Activated CD4-positive, alpha-beta T cell treated with anti-CD3 and anti-CD28 coated beads, Interleukin-2, amount 50 U/mL, for 4 hours (primary cell): ENCODE data around the gene THRB.

Experiments
- DNase-seq, 2 experiments: peaks; one replicate each; pipeline ENCODE4 v3.0.0-alpha.2; 2020

THRB gene

DNA sequence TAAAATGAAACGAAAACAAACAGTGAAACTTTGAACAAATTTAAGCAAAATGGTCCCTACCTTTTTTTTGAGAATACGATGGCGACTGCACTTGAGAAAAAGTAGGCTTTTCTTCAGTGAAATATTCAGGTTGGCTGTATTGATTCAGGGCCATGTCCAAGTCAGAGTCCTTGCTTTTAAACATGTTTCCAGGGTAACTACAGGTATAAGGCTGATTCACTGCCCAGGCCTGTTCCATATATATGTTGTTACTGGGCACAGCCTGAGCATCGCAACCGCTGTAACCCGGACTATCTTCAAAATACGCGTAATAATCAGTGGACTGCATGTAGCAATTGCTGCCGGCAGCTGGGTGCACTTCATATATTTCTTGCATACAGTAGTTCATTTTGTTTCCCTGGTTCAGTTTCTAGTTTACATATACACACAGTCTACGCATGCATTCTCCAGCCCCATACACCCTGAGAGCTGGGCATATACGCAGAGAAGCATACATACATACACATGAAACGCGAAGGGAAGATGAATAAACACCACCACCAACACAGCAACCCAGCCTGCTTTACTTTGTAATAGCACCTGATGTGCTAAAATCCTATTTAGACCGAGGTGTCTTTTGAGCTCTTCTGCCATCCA lies 329.6 kb downstream of the THRB start:
- no peak for DNase-seq

DNA sequence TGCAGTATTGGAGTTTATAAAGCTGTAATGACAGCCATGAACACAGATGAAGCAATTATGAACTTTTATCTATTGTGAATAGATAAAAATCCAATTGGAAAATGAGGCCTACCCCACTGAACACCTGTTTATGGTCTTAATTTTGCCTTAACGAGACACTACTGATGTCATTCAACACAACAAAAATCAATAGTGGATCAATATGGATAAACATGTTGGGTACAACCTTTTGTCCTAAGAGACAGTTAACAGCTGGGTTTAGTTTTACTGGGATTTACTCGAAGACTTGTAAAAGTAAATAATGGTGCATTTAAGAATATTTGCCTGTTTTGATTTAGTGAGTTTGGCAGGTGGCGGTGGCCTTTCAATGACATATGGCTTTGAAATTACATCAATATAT lies 331.7 kb downstream of the THRB start:
- DNase-seq: no peak

DNA sequence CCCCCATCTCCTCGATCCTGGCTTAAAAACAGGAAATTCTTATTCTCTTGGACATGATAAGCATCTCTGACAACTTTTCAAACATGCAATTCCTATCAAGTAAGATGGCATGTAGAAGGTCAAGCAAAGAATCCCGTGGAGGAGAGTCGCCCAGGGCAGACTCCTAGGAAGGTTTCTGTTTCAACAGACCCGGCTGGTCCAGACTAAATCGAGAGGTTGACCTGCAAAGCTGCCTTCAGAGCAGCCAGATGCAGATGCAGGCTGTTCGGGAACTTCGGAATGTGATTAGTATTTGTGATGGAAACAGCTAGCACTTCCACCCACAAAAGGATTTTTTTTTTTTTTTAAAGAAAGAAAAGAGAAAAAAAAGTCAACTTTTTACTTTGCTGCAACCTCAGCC lies 332.8 kb downstream of the THRB start:
- DNase-seq: no peak

DNA sequence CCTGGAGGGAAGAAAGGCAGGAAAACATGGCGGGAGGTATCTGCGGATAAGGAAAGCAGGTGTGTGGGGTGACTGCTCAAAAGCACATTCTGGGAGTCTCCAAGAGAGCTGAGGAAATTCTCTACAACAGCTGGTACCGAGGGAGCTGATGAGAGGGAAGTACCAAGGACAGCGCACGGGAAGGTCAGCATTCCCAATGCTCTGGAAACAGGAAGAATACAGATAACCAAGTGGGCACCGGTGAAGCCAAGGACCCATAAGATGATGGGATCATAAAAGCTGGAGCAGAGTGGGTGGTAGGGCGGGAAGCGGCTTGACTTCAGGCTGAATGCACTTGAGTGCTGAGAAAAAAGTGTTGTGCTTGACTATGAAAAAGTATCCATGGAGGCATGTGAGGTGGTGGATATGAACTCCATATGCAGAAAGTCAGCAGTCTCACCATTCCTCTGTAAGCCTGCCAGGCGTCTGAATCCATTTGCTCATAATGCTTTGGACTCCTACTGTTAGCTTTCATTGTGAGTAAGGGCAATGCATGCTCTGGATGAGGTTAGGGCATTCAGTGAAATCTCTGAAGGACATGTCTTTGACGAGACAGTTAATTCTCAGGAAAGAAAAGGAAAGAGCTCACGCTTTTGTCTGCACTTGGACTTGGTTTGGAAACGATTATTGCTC lies 334.1 kb downstream of the THRB start:
- DNase-seq: no peak

DNA sequence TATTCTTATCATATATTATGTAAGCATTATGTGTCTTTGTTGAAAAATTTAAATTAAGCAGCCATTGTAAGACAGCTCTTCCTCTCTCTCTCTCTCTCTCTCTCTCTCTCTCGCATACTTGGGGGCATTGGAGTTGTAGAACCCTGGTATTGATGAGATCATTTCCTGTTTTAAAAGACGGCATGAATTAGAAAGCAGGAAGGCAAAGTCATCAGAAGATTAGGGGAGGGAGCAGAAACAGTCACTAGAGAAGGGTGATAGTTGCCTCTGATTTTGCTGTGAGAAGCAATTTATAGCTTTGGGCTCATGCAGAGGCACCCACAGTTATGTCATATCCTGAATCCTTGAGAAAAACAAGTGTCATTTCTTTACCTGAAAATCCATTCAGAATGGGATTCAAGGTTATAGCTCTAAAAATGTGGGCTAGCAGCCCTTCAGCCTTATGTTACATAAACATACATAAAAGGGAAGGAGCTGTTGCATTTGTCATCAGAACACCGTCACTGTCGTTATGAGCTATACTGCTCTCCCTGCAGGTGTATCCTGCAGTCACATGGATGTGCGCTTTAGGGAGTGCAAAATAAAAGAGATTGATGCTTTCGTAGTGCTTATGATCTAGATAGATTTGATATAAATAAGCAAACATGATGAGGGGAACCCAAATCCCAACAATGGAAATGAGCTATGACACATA lies 335.7 kb downstream of the THRB start:
- DNase-seq: no peak

DNA sequence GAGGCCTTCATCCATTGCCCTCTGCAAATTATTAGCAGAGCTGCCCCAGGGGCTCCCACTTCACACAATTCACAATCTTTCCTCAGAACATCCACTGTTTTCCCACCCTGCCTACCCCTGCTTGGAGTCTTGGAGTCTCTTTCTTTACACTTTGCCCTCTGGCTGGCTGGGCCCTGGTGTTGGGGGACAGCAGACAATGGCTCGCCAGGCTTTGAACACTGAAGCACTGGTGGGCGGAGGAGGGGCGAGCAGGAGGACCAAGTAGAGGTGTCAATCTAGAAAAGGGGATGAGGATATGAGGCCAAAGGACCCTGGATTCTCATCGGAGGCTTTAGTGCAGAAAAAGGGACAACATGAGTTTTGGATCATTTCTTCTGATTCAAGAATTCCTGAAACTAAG lies 337.5 kb downstream of the THRB start:
- no peak for DNase-seq

DNA sequence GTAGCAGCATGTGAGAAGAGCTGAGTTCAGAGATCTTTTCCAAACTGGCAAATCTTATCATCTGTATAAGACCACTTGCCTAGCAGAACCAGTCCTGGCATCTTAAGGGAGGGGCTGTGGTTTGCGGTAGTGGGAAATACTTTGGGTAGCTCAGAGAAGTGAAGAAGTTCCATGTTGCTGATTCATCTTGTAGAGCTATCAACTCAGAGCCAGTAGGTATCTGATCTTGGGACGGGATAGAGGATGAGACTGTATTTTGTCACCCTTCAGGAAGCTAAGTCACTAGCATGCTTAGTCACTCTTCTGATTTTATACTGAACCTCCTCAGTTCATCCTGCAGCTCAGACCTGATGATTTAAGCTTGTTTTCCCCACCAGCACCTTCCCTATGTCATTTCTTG lies 338.2 kb downstream of the THRB start:
- no peak for DNase-seq

DNA sequence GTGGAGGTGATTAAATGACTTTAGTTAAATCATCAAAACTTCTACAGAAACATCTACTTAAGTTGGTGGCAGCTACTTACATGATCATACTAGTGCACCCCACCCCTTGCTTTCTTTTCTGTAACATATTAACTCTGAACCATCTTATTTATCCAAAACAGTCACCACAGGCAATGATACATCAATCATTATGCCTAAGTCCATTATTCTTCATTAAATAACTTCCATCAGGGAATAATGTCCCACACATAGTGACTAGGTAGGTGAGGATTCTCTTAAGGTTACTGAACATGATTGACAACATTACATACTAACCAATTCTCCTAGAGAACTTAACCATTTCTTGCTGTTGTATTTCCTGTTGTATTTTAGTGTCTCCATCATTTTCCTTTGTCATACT lies 339.4 kb downstream of the THRB start:
- no peak for DNase-seq

DNA sequence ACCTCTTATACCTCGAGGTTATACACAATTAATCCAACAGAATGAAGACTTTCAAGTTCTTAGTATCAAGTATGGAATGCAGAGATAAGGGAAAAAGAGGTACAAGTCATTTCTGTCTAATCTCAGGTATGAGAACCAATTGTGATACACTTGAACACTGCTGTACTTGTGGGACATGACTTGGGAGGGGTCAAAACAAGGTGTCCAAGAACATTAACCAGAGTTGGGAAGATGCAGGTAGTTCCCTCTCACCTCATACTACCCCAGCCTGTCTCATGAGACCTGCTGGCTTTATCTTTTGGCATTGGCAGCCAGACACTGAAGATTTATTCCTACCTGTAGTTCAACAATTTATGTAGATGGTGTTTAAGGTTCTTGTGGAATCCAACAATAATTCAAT lies 339.9 kb downstream of the THRB start:
- no peak for DNase-seq

DNA sequence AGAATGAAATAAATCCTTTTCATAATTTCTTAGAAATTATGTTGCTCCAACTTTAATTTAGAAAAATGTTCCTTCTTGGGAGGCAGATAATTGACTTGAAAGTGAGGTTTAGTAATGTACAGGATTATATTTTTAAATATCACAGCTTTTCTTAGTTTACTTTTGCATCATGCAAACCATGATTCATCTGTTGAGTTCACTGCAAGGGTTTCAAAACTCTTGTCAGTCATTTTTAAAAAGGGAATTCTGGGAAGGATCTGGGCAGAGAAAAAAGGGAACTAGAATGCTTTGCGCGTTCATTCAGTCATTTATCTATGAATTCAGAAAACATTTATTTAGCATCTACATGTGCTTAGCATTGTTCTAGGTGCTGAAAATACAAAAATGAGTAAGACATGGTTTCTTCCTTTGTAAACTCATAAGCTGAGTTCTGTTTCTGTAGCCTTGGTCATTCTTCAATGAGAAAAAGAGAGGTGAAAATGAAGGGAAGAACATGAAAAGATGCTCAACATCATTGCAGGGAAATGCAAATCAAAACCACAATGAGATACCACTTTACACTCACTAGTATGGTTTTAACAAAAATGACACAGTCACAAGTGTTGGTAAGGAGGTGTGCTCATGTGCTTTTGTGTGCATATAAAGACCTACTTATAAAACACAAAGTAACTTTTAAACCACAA lies 340.5 kb downstream of the THRB start:
- DNase-seq: no peak

DNA sequence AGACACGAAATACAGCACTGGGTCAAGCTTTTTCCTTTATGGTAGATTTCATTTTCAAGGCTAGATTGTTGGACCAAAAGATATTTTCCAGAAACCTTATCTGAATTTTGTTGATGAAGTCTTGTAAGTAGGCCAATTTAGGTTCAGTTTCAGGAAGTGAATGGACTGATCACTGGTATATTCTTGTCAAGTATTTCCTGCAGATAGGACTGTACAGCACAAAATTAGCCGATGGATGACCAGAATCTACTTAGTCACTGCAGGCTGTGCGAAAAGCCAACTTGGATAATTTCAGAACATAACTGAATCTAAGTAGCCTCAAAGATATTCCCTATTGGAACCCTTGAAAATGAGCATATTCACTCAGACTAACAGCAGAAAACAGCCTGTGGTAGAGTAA lies 343.1 kb downstream of the THRB start:
- no peak for DNase-seq

DNA sequence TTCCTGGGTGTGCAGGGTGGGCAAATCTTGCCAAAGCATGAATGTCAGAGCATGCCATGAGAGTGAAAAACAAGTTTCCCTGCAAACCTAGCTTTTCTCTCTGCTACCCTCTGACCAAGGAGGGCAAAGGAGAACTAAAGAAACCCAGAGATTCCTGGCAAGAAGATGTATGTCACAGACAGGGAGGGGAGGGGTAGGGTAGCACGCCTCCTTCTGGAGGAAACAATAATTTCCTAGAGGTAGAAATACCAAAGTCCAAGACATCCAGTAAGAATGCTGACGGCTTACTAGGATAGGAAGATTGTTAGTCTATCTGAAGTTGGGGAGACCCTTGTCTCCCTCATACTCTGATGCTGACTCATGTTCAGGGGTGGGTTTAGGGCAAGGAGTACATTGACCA lies 345.6 kb downstream of the THRB start:
- no peak for DNase-seq

DNA sequence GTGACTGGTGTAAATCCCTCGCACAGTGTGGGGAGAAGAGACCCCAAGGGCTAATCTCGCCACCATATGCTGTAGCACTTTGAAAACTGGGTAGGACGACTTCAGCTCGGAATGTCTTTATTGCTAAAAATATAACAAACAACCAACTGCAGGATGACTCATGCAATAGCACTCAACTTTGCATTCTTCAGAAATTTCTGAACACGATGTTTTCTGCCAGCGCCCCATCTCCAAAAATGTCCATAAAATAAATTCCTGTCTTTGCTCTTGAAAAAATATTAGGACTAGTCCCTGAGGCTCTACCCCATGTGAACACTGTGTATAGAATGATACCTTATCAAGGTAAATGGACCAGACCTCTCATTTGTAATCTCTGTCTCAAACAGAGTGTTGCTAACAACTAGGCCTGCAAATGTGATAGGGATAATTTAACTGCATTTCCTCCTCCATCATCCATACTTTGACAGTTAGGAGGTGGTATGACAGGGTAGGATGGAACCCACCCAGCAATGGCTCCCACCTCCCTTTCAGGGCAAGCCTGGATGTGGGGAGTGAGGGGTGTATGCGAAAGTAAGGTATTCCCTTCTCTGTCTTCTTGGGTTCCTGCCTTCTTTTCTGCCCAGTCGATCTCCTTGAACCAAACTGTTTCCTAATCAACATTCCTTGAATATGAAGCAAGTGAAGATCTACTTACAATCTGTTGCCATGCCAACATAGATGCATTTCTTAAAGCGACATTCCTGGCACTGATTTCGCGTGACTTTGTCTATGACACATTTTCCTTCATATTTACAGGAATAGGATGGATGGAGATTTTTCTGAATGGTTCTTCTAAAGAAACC lies 348.4 kb downstream of the THRB start:
- no peak for DNase-seq

DNA sequence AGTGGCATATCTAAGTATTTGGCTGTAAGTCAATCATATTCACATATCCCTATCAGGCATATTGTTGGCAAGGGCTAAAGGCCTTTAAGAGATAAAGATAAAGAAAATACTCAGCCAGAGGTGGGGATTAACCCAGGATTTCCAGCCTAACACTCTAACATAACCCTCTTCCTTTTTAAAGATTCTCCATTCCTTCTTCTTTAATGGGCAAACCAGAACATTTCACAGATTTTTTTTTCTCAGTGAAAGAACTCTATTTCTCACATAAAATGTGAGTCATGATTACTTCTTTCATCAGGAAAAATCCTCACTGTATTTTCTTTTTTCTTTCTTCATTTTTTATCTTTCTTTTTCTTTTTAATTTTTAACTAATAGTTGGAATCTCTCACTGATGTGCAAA lies 349.2 kb downstream of the THRB start:
- DNase-seq: no peak

DNA sequence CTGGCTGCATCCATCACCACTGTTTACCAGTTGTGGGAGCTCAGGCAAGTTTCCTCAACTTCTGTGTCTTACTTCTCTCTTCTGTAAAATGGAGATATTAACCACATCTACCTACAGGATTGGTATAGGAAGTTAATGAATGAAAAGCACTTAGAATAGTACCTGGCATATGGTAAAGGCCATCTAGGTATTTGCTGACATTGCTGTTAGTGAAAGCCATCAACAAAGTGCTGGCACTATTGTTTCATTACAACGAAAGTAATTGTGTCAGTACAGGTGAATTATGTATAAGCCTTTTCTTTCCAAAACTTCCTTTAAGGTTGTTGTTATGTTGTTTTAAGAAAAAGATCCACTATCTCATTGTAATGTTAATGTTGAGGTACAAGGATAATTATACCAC lies 352.5 kb downstream of the THRB start:
- DNase-seq: no peak

DNA sequence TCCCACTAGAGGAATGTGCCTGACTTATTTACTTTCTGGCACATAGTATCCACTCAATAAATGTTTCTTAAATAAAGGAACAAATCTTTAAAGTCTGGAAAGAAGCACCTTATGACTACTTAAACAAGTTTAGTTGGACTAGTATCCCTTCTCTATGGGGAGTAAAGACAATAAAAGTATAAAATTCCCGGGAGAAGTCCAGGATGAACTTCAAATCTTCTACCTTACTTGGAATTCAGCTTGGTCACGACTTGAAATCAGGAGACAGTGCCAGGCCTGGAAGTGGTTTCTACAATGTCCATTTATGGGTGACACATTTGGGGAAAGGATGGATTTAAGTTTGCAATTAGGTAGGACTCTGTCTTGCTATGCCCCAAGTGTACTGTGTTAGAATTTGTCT lies 353.1 kb downstream of the THRB start:
- no peak for DNase-seq

DNA sequence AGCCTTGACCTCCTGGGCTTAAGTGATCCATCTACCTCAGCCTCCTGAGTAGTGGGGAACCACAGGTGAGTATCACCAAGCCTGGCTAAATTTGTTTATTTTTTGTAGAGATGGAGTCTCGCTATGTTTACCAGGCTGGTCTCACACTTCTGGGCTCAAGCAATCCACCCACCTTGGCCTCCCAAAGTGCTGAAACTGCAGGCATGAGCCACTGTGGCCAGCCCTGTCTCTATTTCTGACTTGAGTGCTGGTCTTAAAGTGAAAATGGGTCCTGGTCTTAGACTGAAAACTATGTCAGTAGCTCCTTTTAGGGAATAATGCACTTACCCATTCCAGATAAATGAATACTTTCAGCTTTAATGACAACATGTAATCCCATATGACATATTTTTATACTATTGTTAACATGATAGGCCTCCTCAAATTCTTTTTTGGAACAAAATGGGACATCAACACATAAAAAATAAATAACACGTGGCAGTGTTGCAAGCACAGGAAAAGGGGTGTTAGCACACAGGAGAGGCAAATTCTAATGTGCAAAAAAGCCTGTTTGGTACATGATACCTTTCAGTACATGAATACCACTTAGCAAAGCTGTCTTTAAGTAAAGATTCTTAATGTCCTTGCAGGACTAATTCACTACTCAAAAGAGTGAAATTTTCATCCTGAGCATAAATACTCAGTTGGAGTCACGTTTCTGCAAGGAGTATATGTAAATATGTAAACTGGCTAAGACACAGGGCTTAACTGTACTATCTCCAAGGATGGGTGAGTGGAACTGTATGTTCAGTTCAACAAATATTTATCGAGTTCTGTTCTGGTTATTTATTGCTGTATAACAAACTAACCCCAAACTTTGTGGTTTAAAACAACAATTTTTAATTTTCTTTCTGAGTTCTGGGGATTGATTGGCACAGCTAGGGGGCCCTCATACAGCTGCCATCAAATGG lies 354.9 kb downstream of the THRB start:
- no peak for DNase-seq

DNA sequence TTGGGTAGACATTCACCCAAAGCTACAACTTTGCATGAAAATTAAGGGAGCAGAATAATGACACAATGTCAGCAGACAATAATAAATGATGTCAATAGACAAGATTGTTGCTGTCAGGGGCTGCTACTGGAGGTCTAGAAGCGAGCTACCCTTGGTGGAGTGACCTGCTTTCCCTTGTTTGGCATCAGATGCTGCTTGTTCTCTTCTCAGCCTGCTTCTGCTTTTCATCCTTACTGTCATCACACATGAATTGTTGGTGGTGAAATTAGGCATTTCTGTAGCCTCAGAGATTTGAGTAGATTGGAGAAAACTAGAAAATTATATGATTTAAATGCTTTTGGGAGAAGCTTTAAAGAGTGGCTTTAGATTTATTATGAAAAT lies 355.8 kb downstream of the THRB start:
- no peak for DNase-seq

DNA sequence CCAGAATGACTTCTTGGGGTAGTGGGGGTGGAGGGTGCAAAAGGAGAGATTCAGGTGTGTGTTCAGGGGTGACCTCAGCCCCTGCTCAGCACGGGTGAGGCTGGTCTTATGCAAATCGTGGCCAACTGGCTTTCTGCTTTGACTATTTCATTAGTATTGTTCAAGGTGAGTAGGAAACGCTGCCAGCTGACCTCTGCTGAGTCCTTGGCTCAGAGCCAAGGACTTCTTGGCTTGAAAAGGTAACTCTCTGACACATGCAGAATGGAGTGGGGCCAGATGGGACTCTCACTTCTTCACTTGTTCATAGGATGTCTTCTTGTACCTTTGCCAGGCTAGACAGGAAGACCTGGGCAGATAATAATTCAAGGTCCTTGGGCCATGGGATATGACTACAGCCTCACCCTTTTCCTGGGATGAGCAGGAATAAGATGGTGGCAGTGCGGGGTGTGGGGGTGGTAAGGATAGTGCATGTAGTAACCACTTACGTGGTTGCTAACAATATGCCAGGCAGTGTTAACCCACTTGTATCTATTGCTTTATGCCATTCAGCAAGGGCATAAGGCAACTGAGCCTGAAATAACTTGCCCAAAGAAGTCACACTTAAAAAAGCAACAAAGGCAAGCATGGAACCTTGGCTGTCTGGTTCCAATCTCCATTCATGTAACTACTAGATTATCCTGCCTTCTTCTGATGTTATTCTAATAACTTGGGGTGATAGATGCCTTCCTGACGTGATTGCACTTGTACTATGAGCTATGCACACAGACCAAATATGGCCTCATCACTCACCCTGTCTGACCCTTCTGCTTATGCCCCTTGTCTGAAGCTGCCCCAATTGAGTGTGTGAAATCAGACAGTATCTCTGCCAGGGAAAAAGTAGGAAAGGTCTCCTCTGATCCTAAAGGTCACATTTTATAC lies 356.4 kb downstream of the THRB start:
- DNase-seq: no peak

DNA sequence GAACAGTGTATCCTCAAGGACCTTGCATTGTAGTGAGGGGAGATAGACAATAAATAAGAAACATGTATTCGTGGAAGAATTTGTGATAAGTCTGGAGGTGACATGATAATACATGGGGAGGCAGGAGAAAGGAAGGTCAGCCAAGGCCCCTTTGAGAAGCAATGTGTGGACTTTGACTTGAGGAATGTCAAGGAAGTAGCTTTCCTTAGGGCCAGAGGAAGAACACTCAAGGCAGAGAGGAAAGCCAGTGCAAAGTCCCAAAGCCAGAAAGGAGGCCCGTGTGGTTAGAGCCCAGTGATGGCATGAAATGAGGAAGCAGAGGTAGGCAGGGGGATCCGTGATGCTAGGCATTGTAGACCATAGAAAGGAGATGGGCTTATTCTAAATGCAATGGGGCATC lies 357.3 kb downstream of the THRB start:
- DNase-seq: no peak
